T-cell (primary cell): Measurements from ENCODE around the gene STIM2. TPM values are rescaled to one million over a fixed set of nuclear protein-coding genes. Genes with fewer than 3 reads are reported as not detected.
A peak's percentile ranks its signal among the peaks of the same experiment; 100 is the strongest.

Experiments used
- ATAC-seq, 4 experiments: fragments of 200-7000 bp in 3 of 4; fragments of 150-1000 bp in 1 of 4; cut with Tn5 transposase; replicated peaks in 1 of 4; 1 replicate in 3 of 4; 2 replicates in 1 of 4; pipeline ENCODE4 v1.10.0; 2021; ENCODE audit warnings: moderate library complexity in 3 of 4, mild to moderate bottlenecking in 2 of 4, moderate number of reproducible peaks in 1 of 4
- CTCF ChIA-PET, 2 donors: fragments of 300-600 bp; sonication (Branson Sonifier 250); formaldehyde crosslinking; loops; one replicate each; lab custom pipeline; 2022; ENCODE audit warnings: antibody characterized with exemption in 2 of 2; lab: Charles Lee
- POLR2A ChIA-PET, 2 donors: fragments of 300-600 bp; sonication (Branson Sonifier 250); formaldehyde crosslinking; loops; one replicate each; lab custom pipeline; 2022; ENCODE audit warnings: antibody characterized with exemption in 2 of 2; lab: Charles Lee
- DNase-seq, 35 experiments: peaks; one replicate each; pipeline versions ENCODE4 v3.0.0 to v3.0.0-alpha.2; 2013 to 2023
- H3K27ac ChIP-seq: one replicate; pipeline ENCODE4 v1.5.1; 2013; ENCODE audit warnings: low read length
- H3K27me3 ChIP-seq, 2 experiments: replicated peaks in 1 of 2; 1 replicate in 1 of 2; 2 replicates in 1 of 2; pipeline versions ENCODE4 v1.6.1 to v1.7.0; 2013; ENCODE audit warnings: low read length in 1 of 2, mixed read lengths in 1 of 2; ENCODE audit not compliant: control insufficient read depth in 2 of 2, insufficient read depth in 2 of 2; ENCODE audit errors: extremely low read depth in 1 of 2
- H3K36me3 ChIP-seq, 2 donors: 1 replicate in 1 of 2; 2 replicates in 1 of 2; pipeline versions ENCODE4 v1.6.1 to v1.7.0; 2013; ENCODE audit warnings: low read length in 1 of 2; ENCODE audit not compliant: control insufficient read depth in 2 of 2, insufficient read depth in 1 of 2; ENCODE audit errors: extremely low read depth in 1 of 2
- H3K4me1 ChIP-seq, 2 experiments: 1 replicate in 1 of 2; 2 replicates in 1 of 2; pipeline versions ENCODE4 v1.6.1 to v1.7.0; 2013; ENCODE audit warnings: low read length in 2 of 2, mixed read lengths in 1 of 2; ENCODE audit not compliant: insufficient read depth in 2 of 2, control insufficient read depth in 1 of 2; ENCODE audit errors: extremely low read depth in 1 of 2
- H3K4me3 ChIP-seq, 2 donors: 1 replicate in 1 of 2; 2 replicates in 1 of 2; pipeline versions ENCODE4 v1.5.1 to v1.7.0; 2013; ENCODE audit warnings: mild to moderate bottlenecking in 2 of 2, low read length in 1 of 2, moderate library complexity in 1 of 2; ENCODE audit not compliant: control insufficient read depth in 1 of 2; ENCODE audit errors: extremely low read depth in 1 of 2
- H3K9me3 ChIP-seq: 2 replicates; pipeline ENCODE4 v1.7.0; 2013
- H3K27ac Mint-ChIP-seq, 2 donors: one replicate each; pipeline ENCODE4 v1.8.0; 2020 to 2021; ENCODE audit warnings: mild to moderate bottlenecking in 2 of 2, mixed read lengths in 2 of 2
- H3K27me3 Mint-ChIP-seq, 2 donors: one replicate each; pipeline ENCODE4 v1.8.0; 2021 to 2022; ENCODE audit warnings: mixed read lengths in 2 of 2
- H3K36me3 Mint-ChIP-seq: one replicate; pipeline ENCODE4 v1.8.0; 2021; ENCODE audit warnings: mixed read lengths
- H3K4me1 Mint-ChIP-seq, 3 donors: one replicate each; pipeline ENCODE4 v1.8.0; 2020 to 2022; ENCODE audit warnings: mixed read lengths in 3 of 3, mild to moderate bottlenecking in 1 of 3
- H3K4me3 Mint-ChIP-seq, 3 donors: one replicate each; pipeline ENCODE4 v1.8.0; 2020 to 2022; ENCODE audit warnings: mild to moderate bottlenecking in 3 of 3, mixed read lengths in 3 of 3, moderate library complexity in 3 of 3
- H3K9me3 Mint-ChIP-seq, 3 donors: one replicate each; pipeline ENCODE4 v1.8.0; 2020 to 2022; ENCODE audit warnings: mixed read lengths in 3 of 3
- WGBS: methylation state at CpG from one replicate; pipeline ENCODE4 v1.1.5; 2013; ENCODE audit warnings: missing lambda C conversion rate; ENCODE audit not compliant: insufficient coverage; 5-methylcytosine and 5-hydroxymethylcytosine counted together
- total RNA-seq, 35 experiments: library from RNA in 6 of 35; stranded (reverse) in 6 of 35; fragments of 120-200 nt in 1 of 35; gene quantifications; one replicate each; pipeline versions ENCODE4 v1.2.1 to v1.2.4 and lab custom pipeline; 2013 to 2026

Gene STIM2
- total RNA-seq, 5 donors from 2014 or later (not counting 1 experiment from before 2014, with no cell fraction given), result 67.9 to 98.7 (median 75.2) TPM

DNA sequence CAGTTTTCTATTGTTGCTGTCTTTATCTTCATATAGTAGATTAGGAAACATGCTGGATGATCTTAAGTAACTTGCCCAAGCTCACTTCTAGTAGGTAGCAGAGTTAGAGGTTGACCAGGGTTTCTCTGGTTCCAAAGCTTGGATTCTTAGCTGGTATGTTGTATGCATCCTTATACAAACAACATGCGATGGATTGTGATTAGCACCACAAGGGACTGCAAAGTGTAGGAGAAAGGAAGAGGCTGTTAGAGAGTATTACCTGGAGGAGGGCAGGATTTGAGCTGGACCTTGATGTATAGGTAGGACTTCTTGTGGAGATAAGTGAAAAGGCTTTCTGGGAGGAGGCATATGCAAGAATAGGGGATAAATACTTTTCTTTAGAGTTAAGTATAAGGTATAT is 5.6 kb downstream of the STIM2 start:
- WGBS, result no CpG with 5 or more reads among the region's 1 CpG
- H3K4me3 ChIP-seq, result no peak overlapping the region
- CTCF ChIA-PET, result interaction anchor here (0.6 to 6.2 kb wide), 4 partner anchors 18 to 145 kb away, joined by 3 to 40 read pairs (median 4); no protein-coding TSS in a partner anchor
- H3K9me3 ChIP-seq, result no peaks in the 10 kb centered on the region
- H3K27me3 ChIP-seq, result no peaks in the 10 kb centered on the region
- POLR2A ChIA-PET, result interaction anchor here (0.6 to 4.5 kb wide), 4 partner anchors 16 to 21 kb away, joined by 3 to 33 read pairs (median 6); no protein-coding TSS in a partner anchor
- ATAC-seq, result no peak
- no peaks in the 10 kb centered on the region for H3K9me3 Mint-ChIP-seq
- no peak for DNase-seq
- no peaks in the 10 kb centered on the region for H3K36me3 ChIP-seq
- no peaks in the 10 kb centered on the region for H3K27me3 Mint-ChIP-seq
- peaks cover 74 to 88% (median 78%) of the 10 kb centered on the region in 3 donors for H3K4me1 Mint-ChIP-seq
- no peak overlapping the region for H3K27ac ChIP-seq
- H3K27ac Mint-ChIP-seq, result peak overlapping the region; percentile 29 to 73
- peaks cover 10 to 55% of the 10 kb centered on the region in 2 experiments for H3K4me1 ChIP-seq
- H3K4me3 Mint-ChIP-seq, result peak overlapping the region in 2 of 3 donors; percentile 1 to 54
- peaks cover 5% of the 10 kb centered on the region for H3K36me3 Mint-ChIP-seq

GRCh38 chr4:26866781-26867180 is 6.1 kb downstream of the STIM2 start:
- H3K27ac ChIP-seq, result no peak overlapping the region
- CTCF ChIA-PET, result interaction anchor here (0.5 to 6.2 kb wide), 5 partner anchors 19 to 392 kb away, joined by 3 to 40 read pairs (median 3); no protein-coding TSS in a partner anchor
- no CpG with 5 or more reads among the region's 2 CpGs for WGBS
- H3K36me3 Mint-ChIP-seq, result peaks cover 5% of the 10 kb centered on the region
- DNase-seq (peak in 1 of 35 experiments; percentile 49), ATAC-seq (no peak)
- H3K27ac Mint-ChIP-seq, result peak overlapping the region; percentile 71 to 73
- H3K9me3 Mint-ChIP-seq, result no peaks in the 10 kb centered on the region
- H3K4me1 Mint-ChIP-seq, result peaks cover 80 to 90% (median 84%) of the 10 kb centered on the region in 3 donors
- POLR2A ChIA-PET, result interaction anchor here (0.5 to 4.5 kb wide), 10 partner anchors 14 to 124 kb away, joined by 3 to 33 read pairs (median 4); no protein-coding TSS in a partner anchor
- no peaks in the 10 kb centered on the region for H3K27me3 ChIP-seq
- no peaks in the 10 kb centered on the region for H3K9me3 ChIP-seq
- H3K36me3 ChIP-seq, result no peaks in the 10 kb centered on the region
- no peaks in the 10 kb centered on the region for H3K27me3 Mint-ChIP-seq
- H3K4me3 Mint-ChIP-seq, result peak overlapping the region in 2 of 3 donors; percentile 22 to 54
- H3K4me3 ChIP-seq, result no peak overlapping the region
- peaks cover 13 to 60% of the 10 kb centered on the region in 2 experiments for H3K4me1 ChIP-seq

GRCh38 chr4:26867914-26868684 is 7.5 kb downstream of the STIM2 start:
- Histone ChIP-seq H3K4me3 (no peak overlapping the region), H3K9me3 (no peaks in the 10 kb centered on the region), H3K27ac (peak overlapping the region; percentile 32), H3K4me1 (peaks cover 19 to 57% of the 10 kb centered on the region in 2 experiments), H3K36me3 (no peaks in the 10 kb centered on the region), H3K27me3 (no peaks in the 10 kb centered on the region)
- H3K9me3 Mint-ChIP-seq, result no peaks in the 10 kb centered on the region
- no peaks in the 10 kb centered on the region for H3K27me3 Mint-ChIP-seq
- ChIA-PET CTCF (interaction anchor here (0.7 to 6.2 kb wide), 3 partner anchors 18 to 49 kb away, joined by 3 to 40 read pairs (median 5); no protein-coding TSS in a partner anchor), POLR2A (interaction anchor here (0.7 to 4.5 kb wide), 5 partner anchors 12 to 548 kb away, joined by 4 to 33 read pairs (median 6); no protein-coding TSS in a partner anchor)
- peaks cover 7% of the 10 kb centered on the region for H3K36me3 Mint-ChIP-seq
- peak overlapping the region; percentile 4 to 56 (median 48) for H3K4me3 Mint-ChIP-seq
- DNase-seq (no peak), ATAC-seq (peak in 1 of 4 experiments; percentile 22)
- WGBS, result no CpG with 5 or more reads among the region's 3 CpGs
- peaks cover 84 to 91% (median 88%) of the 10 kb centered on the region in 3 donors for H3K4me1 Mint-ChIP-seq
- H3K27ac Mint-ChIP-seq, result peak overlapping the region; percentile 30 to 41

GRCh38 chr4:26870576-26871262 is 10.1 kb downstream of the STIM2 start:
- H3K4me1 ChIP-seq, result peaks cover 31 to 43% of the 10 kb centered on the region in 2 experiments

GRCh38 chr4:26871611-26872010 is 11.0 kb downstream of the STIM2 start:
- Mint-ChIP-seq H3K36me3 (peaks cover 7% of the 10 kb centered on the region), H3K4me1 (peaks cover 80 to 87% (median 86%) of the 10 kb centered on the region in 3 donors), H3K27ac (peak overlapping the region; percentile 52 to 69), H3K4me3 (peak overlapping the region in 1 of 3 donors; percentile 34), H3K27me3 (no peaks in the 10 kb centered on the region), H3K9me3 (no peaks in the 10 kb centered on the region)
- DNase-seq (no peak), ATAC-seq (no peak)
- H3K4me3 ChIP-seq, result no peak overlapping the region
- H3K9me3 ChIP-seq, result no peaks in the 10 kb centered on the region
- no peak overlapping the region for H3K27ac ChIP-seq
- 80% methylated on average over 2 of the region's 3 CpGs for WGBS
- H3K27me3 ChIP-seq, result no peaks in the 10 kb centered on the region
- POLR2A ChIA-PET, result interaction anchor here (0.6 to 6.3 kb wide), 6 partner anchors 11 to 92 kb away, joined by 3 to 76 read pairs (median 5); partner anchors contain the start of gene STIM2 (in 1 of the 2)
- peaks cover 0 to 2% of the 10 kb centered on the region in 2 donors for H3K36me3 ChIP-seq
- CTCF ChIA-PET, result interaction anchor here in 1 of 2 donors (0.9 to 2.8 kb wide), 2 partner anchors 15 to 21 kb away, joined by 4 to 27 read pairs; no protein-coding TSS in a partner anchor
- H3K4me1 ChIP-seq, result peaks cover 27 to 34% of the 10 kb centered on the region in 2 experiments

More at GRCh38 chr4:26870576-26871262, 10.1 kb downstream of the STIM2 start:
- H3K27ac ChIP-seq, result no peak overlapping the region
- no peak for DNase-seq
- Mint-ChIP-seq H3K9me3 (no peaks in the 10 kb centered on the region), H3K4me1 (peaks cover 81 to 87% (median 87%) of the 10 kb centered on the region in 3 donors), H3K36me3 (peaks cover 7% of the 10 kb centered on the region), H3K4me3 (no peak overlapping the region), H3K27me3 (no peaks in the 10 kb centered on the region), H3K27ac (peak overlapping the region in 1 of 2 donors; percentile 33)
- CTCF ChIA-PET, result no interaction called here
- H3K9me3 ChIP-seq, result no peaks in the 10 kb centered on the region
- H3K4me3 ChIP-seq, result no peak overlapping the region
- POLR2A ChIA-PET, result interaction anchor here (0.6 to 6.3 kb wide), 3 partner anchors 10 to 289 kb away, joined by 4 to 60 read pairs (median 5); partner anchors contain the start of gene STIM2 (in 1 of the 2)
- WGBS, result no CpG with 5 or more reads among the region's 2 CpGs
- no peak for ATAC-seq
- peaks cover 0 to 2% of the 10 kb centered on the region in 2 donors for H3K36me3 ChIP-seq
- H3K27me3 ChIP-seq, result no peaks in the 10 kb centered on the region
